H1 (cell line): ENCODE results near the gene KRTAP4-7. TPM values are rescaled to one million over a fixed set of nuclear protein-coding genes. Genes with fewer than 3 reads are reported as not detected.

ENCODE experiments used
- CTCF ChIA-PET: fragments of 300-600 bp; sonication (Branson Sonifier 250); formaldehyde crosslinking; loops from one replicate; lab custom pipeline; 2021; ENCODE audit not compliant: partially characterized antibody; lab: Charles Lee
- POLR2A ChIA-PET: fragments of 300-600 bp; sonication (Branson Sonifier 250); formaldehyde crosslinking; loops from one replicate; lab custom pipeline; 2021; ENCODE audit warnings: inconsistent platforms; ENCODE audit not compliant: partially characterized antibody; lab: Charles Lee
- DNase-seq, 2 experiments: peaks; one replicate each; pipeline versions ENCODE4 v3.0.0 to v3.0.0-alpha.2; 2010 to 2022; ENCODE audit warnings: low spot score in 2 of 2, low read depth in 1 of 2, mixed read lengths in 1 of 2
- FAIRE-seq: peaks from 2 replicates; lab custom pipeline; 2011; peaks lifted over from hg19 to GRCh38; lab: Jason Lieb, UNC
- H2AFZ ChIP-seq: 2 replicates; pipeline ENCODE4 v1.8.1; 2012; ENCODE audit warnings: low read length, inconsistent platforms
- H2AK5ac ChIP-seq: 2 replicates; pipeline ENCODE4 v1.6.1; 2013; ENCODE audit warnings: low read depth, low read length
- H2BK120ac ChIP-seq: replicated peaks from 2 replicates; pipeline ENCODE3; 2013; ENCODE audit warnings: low read depth, low read length, inconsistent platforms
- H2BK12ac ChIP-seq: 2 replicates; pipeline ENCODE4 v1.6.1; 2013; ENCODE audit warnings: low read depth, low read length
- H2BK15ac ChIP-seq: 2 replicates; pipeline ENCODE4 v1.6.1; 2013; ENCODE audit warnings: low read length
- H2BK20ac ChIP-seq: 2 replicates; pipeline ENCODE4 v1.6.1; 2013; ENCODE audit warnings: low read length
- H2BK5ac ChIP-seq: 2 replicates; pipeline ENCODE4 v1.6.1; 2013; ENCODE audit warnings: low read depth, low read length
- H3K14ac ChIP-seq: 2 replicates; pipeline ENCODE4 v1.6.1; 2013; ENCODE audit warnings: inconsistent platforms; ENCODE audit not compliant: insufficient read length
- H3K18ac ChIP-seq: 2 replicates; pipeline ENCODE4 v1.6.1; 2013; ENCODE audit warnings: low read length; ENCODE audit errors: extremely low read depth
- H3K23ac ChIP-seq: 2 replicates; pipeline ENCODE4 v1.6.1; 2013; ENCODE audit warnings: inconsistent platforms; ENCODE audit not compliant: insufficient read length
- H3K23me2 ChIP-seq: 2 replicates; pipeline ENCODE4 v1.6.1; 2013; ENCODE audit warnings: low read depth, low read length
- H3K27ac ChIP-seq: 2 replicates; pipeline ENCODE4 v1.6.1; 2011; ENCODE audit warnings: low read depth, low read length, inconsistent platforms
- H3K27me3 ChIP-seq, 4 experiments: replicated peaks in 1 of 4; 1 replicate in 1 of 4; 2 replicates in 3 of 4; pipeline versions ENCODE4 v1.6.1 to v1.8.1; 2011 to 2013; ENCODE audit warnings: low read length in 3 of 4, mild to moderate bottlenecking in 3 of 4, inconsistent platforms in 2 of 4, mixed read lengths in 2 of 4, moderate library complexity in 1 of 4; ENCODE audit not compliant: control insufficient read depth in 3 of 4, insufficient read depth in 3 of 4; ENCODE audit errors: extremely low read depth in 1 of 4
- H3K36me3 ChIP-seq, 4 experiments: 2 replicates each; pipeline versions ENCODE4 v1.6.1 to v1.8.1; 2011 to 2013; ENCODE audit warnings: mild to moderate bottlenecking in 4 of 4, low read length in 3 of 4, moderate library complexity in 2 of 4, control low read depth in 1 of 4, inconsistent platforms in 1 of 4; ENCODE audit not compliant: insufficient read depth in 4 of 4, control insufficient read depth in 2 of 4
- H3K4ac ChIP-seq: replicated peaks from 2 replicates; pipeline ENCODE3; 2013; ENCODE audit warnings: low read length, low read depth, mixed read lengths, inconsistent platforms; ENCODE audit not compliant: insufficient read length
- H3K4me1 ChIP-seq, 4 experiments: replicated peaks in 1 of 4; 1 replicate in 1 of 4; 2 replicates in 3 of 4; pipeline versions ENCODE4 v1.6.1 to v1.8.1; 2011 to 2013; ENCODE audit warnings: low read length in 3 of 4, inconsistent platforms in 2 of 4, mixed read lengths in 1 of 4; ENCODE audit not compliant: insufficient read depth in 4 of 4, control insufficient read depth in 3 of 4
- H3K4me2 ChIP-seq, 2 experiments: 2 replicates each; pipeline versions ENCODE4 v1.6.1 to v1.8.1; 2011 to 2013; ENCODE audit warnings: low read depth in 2 of 2, low read length in 2 of 2, control low read depth in 1 of 2, inconsistent platforms in 1 of 2, mild to moderate bottlenecking in 1 of 2; ENCODE audit not compliant: insufficient read depth in 1 of 2
- H3K4me3 ChIP-seq, 4 experiments: fragments of 200-600, 300-600 bp in 1 of 4; sonication (generic), shearing (Covaris generic), sonication (Bioruptor Twin) in 1 of 4; 2 replicates each; pipeline versions ENCODE4 v1.5.1 to v1.8.1; 2011 to 2016; ENCODE audit warnings: low read length in 4 of 4, low read depth in 3 of 4, control low read depth in 2 of 4, inconsistent platforms in 2 of 4, mild to moderate bottlenecking in 2 of 4, mixed read lengths in 1 of 4, moderate library complexity in 1 of 4; ENCODE audit not compliant: insufficient read depth in 2 of 4; ENCODE audit errors: extremely low read depth in 1 of 4
- H3K56ac ChIP-seq: replicated peaks from 2 replicates; pipeline ENCODE3; 2013; ENCODE audit warnings: low read depth, mild to moderate bottlenecking, mixed read lengths, low read length, inconsistent platforms; ENCODE audit not compliant: insufficient read length
- H3K79me1 ChIP-seq: 2 replicates; pipeline ENCODE4 v1.6.1; 2013; ENCODE audit warnings: low read depth, low read length, control low read depth
- H3K79me2 ChIP-seq, 2 experiments: 2 replicates each; pipeline versions ENCODE4 v1.6.1 to v1.8.1; 2012 to 2013; ENCODE audit warnings: low read length in 2 of 2, mild to moderate bottlenecking in 2 of 2, inconsistent platforms in 1 of 2; ENCODE audit not compliant: insufficient read depth in 2 of 2, control insufficient read depth in 1 of 2
- H3K9ac ChIP-seq, 4 experiments: replicated peaks in 1 of 4; 1 replicate in 1 of 4; 2 replicates in 3 of 4; pipeline versions ENCODE4 v1.6.1 to v1.8.1; 2011 to 2013; ENCODE audit warnings: low read depth in 3 of 4, low read length in 3 of 4, control low read depth in 2 of 4, mild to moderate bottlenecking in 2 of 4, moderate library complexity in 2 of 4, inconsistent platforms in 1 of 4; ENCODE audit errors: extremely low read depth in 1 of 4
- H3K9me3 ChIP-seq, 2 experiments: 2 replicates each; pipeline versions ENCODE4 v1.6.1 to v1.8.1; 2012 to 2013; ENCODE audit warnings: mild to moderate bottlenecking in 2 of 2, moderate library complexity in 2 of 2, control low read depth in 1 of 2, inconsistent platforms in 1 of 2, low read depth in 1 of 2, low read length in 1 of 2, mixed read lengths in 1 of 2; ENCODE audit not compliant: insufficient read depth in 2 of 2
- H4K20me1 ChIP-seq, 2 experiments: replicated peaks in 1 of 2; 2 replicates each; pipeline versions ENCODE3 to v1.8.1; 2011 to 2013; ENCODE audit warnings: inconsistent platforms in 2 of 2, low read length in 2 of 2, mild to moderate bottlenecking in 1 of 2; ENCODE audit not compliant: insufficient read depth in 2 of 2, control insufficient read depth in 1 of 2
- H4K5ac ChIP-seq: 2 replicates; pipeline ENCODE4 v1.6.1; 2013; ENCODE audit warnings: low read length, low read depth, mixed read lengths, inconsistent platforms; ENCODE audit not compliant: insufficient read length
- H4K8ac ChIP-seq: 2 replicates; pipeline ENCODE4 v1.8.0; 2013; ENCODE audit warnings: mild to moderate bottlenecking, moderate library complexity, low read length, inconsistent platforms; ENCODE audit not compliant: insufficient read depth; ENCODE audit errors: extremely low read depth
- H4K91ac ChIP-seq: replicated peaks from 2 replicates; pipeline ENCODE3; 2013; ENCODE audit warnings: low read length, mixed read lengths, inconsistent platforms; ENCODE audit not compliant: insufficient read length
- POLR2AphosphoS5 ChIP-seq: IDR thresholded peaks from 2 replicates; pipeline ENCODE4 v1.6.1; 2011; ENCODE audit warnings: low read depth, low read length
- RFX5 ChIP-seq: IDR thresholded peaks from 2 replicates; pipeline ENCODE4 v1.6.1; 2011; ENCODE audit warnings: low read depth, low read length, improper control_type of control experiment, borderline replicate concordance
- SAP30 ChIP-seq: fragments of 300-600 bp; sonication (generic); IDR thresholded peaks from 2 replicates; pipeline ENCODE4 v1.7.1; 2012; ENCODE audit warnings: low read length, moderate library complexity, mild to moderate bottlenecking, inconsistent platforms; ENCODE audit not compliant: insufficient read depth, insufficient replicate concordance
- WGBS, 2 experiments: shearing (Covaris generic) in 1 of 2; methylation state at CpG; one replicate each; pipeline versions ENCODE4 v1.1.6 to v1.1.7; 2013 to 2015; ENCODE audit warnings: low lambda C conversion rate in 2 of 2, mixed read lengths in 2 of 2, inconsistent platforms in 1 of 2, low coverage in 1 of 2, missing lambda C conversion rate in 1 of 2; ENCODE audit not compliant: insufficient replicate concordance in 2 of 2, insufficient coverage in 1 of 2, insufficient read length in 1 of 2; ENCODE audit errors: extremely low coverage in 1 of 2, missing lambda C conversion rate in 1 of 2; 5-methylcytosine and 5-hydroxymethylcytosine counted together
- polyA plus RNA-seq, 7 experiments: library from polyadenylated mRNA; depleted of rRNA in 3 of 7; stranded (reverse) in 5 of 7; unstranded in 2 of 7; fragments of >200 nt in 5 of 7; fragments of 200-250 nt in 2 of 7; gene quantifications; 1 replicate in 5 of 7; 2 replicates in 1 of 7; 4 replicates in 1 of 7; pipeline versions ENCODE4 v1.2.1 to v1.2.3, GENCODE V29; 2011 to 2013; ENCODE audit warnings: missing spikeins in 2 of 7, mixed read lengths in 2 of 7
- total RNA-seq: library from RNA; stranded (reverse); fragmentation: NEBNext Ultra II Directional; extraction: Animal tissue kit (Norgen Biotek cat#: 25700); gene quantifications from 2 replicates; pipeline ENCODE4 v1.2.1, GENCODE V29; 2021
- TF ChIP-seq, protein P1 (sequence below), 3 experiments: IDR thresholded peaks; 1 replicate in 2 of 3; 2 replicates in 1 of 3; pipeline versions ENCODE4 v1.5.1 to v1.6.1; 2011; ENCODE audit warnings: low read length in 3 of 3, mild to moderate bottlenecking in 3 of 3, inconsistent platforms in 2 of 3, low read depth in 1 of 3, moderate library complexity in 1 of 3; ENCODE audit not compliant: insufficient read depth in 1 of 3; ENCODE audit errors: control extremely low read depth in 1 of 3

The KRTAP4-7 gene
- total and polyA plus RNA-seq, 2 of the 8 experiments (the other 6 are each of a cell fraction or from before 2014, with no cell fraction given): not detected

DNA sequence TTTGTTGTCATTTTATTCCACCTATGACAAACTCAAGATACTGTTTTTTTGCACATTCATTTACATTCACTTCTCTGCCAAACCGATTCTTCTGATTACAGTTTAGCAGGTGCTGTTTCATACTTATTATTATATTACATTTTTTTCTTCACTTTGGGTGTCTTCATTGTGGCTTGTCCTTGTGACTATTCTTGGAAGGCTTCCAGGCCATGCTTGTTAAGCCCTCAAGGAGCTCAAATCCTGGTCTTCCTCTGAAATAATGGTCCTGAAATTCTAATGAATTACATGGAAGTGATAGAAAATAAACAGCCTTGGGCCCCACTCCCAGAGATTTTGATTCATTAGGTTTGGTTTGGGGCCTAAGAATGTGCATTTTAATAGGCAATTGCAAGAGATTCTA, 19.6 kb upstream of the KRTAP4-7 start:
- no peak overlapping the region for H2AFZ ChIP-seq
- TF ChIP-seq, protein P1, sequence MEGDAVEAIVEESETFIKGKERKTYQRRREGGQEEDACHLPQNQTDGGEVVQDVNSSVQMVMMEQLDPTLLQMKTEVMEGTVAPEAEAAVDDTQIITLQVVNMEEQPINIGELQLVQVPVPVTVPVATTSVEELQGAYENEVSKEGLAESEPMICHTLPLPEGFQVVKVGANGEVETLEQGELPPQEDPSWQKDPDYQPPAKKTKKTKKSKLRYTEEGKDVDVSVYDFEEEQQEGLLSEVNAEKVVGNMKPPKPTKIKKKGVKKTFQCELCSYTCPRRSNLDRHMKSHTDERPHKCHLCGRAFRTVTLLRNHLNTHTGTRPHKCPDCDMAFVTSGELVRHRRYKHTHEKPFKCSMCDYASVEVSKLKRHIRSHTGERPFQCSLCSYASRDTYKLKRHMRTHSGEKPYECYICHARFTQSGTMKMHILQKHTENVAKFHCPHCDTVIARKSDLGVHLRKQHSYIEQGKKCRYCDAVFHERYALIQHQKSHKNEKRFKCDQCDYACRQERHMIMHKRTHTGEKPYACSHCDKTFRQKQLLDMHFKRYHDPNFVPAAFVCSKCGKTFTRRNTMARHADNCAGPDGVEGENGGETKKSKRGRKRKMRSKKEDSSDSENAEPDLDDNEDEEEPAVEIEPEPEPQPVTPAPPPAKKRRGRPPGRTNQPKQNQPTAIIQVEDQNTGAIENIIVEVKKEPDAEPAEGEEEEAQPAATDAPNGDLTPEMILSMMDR (IDR thresholded peaks at IDR 0.05; ENCODE audit: control extremely low read depth in 1 of 3, insufficient read depth in 1 of 3, low read depth in 1 of 3, low read length in 3 of 3): no peak
- TF ChIP-seq POLR2AphosphoS5 (no peak), SAP30 (no peak), RFX5 (no peak)
- TF ChIP-seq, all 59 proteins: peak for 0
- H4K20me1 ChIP-seq: no peaks in the 10 kb centered on the region
- H3K36me3 ChIP-seq: no peaks in the 10 kb centered on the region
- H2BK5ac ChIP-seq: no peak overlapping the region
- ChIA-PET CTCF (interaction anchor here (1.4 kb wide), 1 partner anchor 584 kb away, joined by 3 read pairs; no protein-coding TSS in a partner anchor), POLR2A (no interaction called here)
- no peak overlapping the region for H2BK120ac ChIP-seq
- no peaks in the 10 kb centered on the region for H3K23me2 ChIP-seq
- H2AK5ac ChIP-seq: no peak overlapping the region
- no peak overlapping the region for H2BK15ac ChIP-seq
- WGBS, 2 experiments: 96% methylated on average over 1 of the region's 1 CpG; no CpG with 5 or more reads in 1 of the 2 experiments
- H3K14ac ChIP-seq: no peak overlapping the region
- H3K27ac ChIP-seq: no peak overlapping the region
- no peak overlapping the region for H4K8ac ChIP-seq
- H3K56ac ChIP-seq: no peak overlapping the region
- no peaks in the 10 kb centered on the region for H3K4me1 ChIP-seq
- H3K4ac ChIP-seq: no peak overlapping the region
- no peak overlapping the region for H3K9ac ChIP-seq
- no peak overlapping the region for H2BK12ac ChIP-seq
- H3K23ac ChIP-seq: no peak overlapping the region
- no peak overlapping the region for H2BK20ac ChIP-seq
- H3K27me3 ChIP-seq: no peaks in the 10 kb centered on the region
- no peaks in the 10 kb centered on the region for H3K79me1 ChIP-seq
- FAIRE-seq: no peak
- no peak overlapping the region for H3K4me3 ChIP-seq
- no peaks in the 10 kb centered on the region for H3K79me2 ChIP-seq
- no peak overlapping the region for H4K5ac ChIP-seq
- DNase-seq: no peak
- no peak overlapping the region for H3K4me2 ChIP-seq
- no peaks in the 10 kb centered on the region for H3K9me3 ChIP-seq
- H4K91ac ChIP-seq: no peak overlapping the region
- H3K18ac ChIP-seq: no peak overlapping the region
